Heart left ventricle (tissue), 16 donors: ENCODE data around the gene PSMF1. TPM values are rescaled to one million over a fixed set of nuclear protein-coding genes. Genes with fewer than 3 reads are reported as not detected.

ENCODE experiments used
- ATAC-seq, 4 donors: fragments of 200-7000 bp; cut with Tn5 transposase; one replicate each; pipeline ENCODE4 v1.9.1; 2020 to 2022; ENCODE audit warnings: moderate library complexity in 4 of 4, mild to moderate bottlenecking in 3 of 4, moderate number of reproducible peaks in 1 of 4
- DNase-seq, 5 donors: peaks; one replicate each; pipeline ENCODE4 v3.0.0-alpha.2; 2020
- H3K27ac ChIP-seq, 12 donors: fragments of 200-600 bp; sonication (generic) in 4 of 12; one replicate each; pipeline versions ENCODE4 v1.5.0 to v1.8.0; 2016 to 2022; ENCODE audit warnings: mild to moderate bottlenecking in 2 of 12
- H3K27me3 ChIP-seq, 9 donors: fragments of 200-600 bp; sonication (generic) in 2 of 9; one replicate each; pipeline versions ENCODE4 v1.5.1 to v1.8.0; 2016 to 2022; ENCODE audit warnings: mild to moderate bottlenecking in 3 of 9
- H3K36me3 ChIP-seq, 9 donors: fragments of 200-600 bp; sonication (generic) in 2 of 9; one replicate each; pipeline versions ENCODE4 v1.5.0 to v1.8.0; 2018 to 2022; ENCODE audit warnings: mild to moderate bottlenecking in 2 of 9
- H3K4me1 ChIP-seq, 12 donors: fragments of 200-600 bp; sonication (generic) in 4 of 12; one replicate each; pipeline versions ENCODE4 v1.5.0 to v1.8.0; 2016 to 2022; ENCODE audit warnings: mild to moderate bottlenecking in 3 of 12
- H3K4me3 ChIP-seq, 12 donors: fragments of 200-600 bp; sonication (generic) in 4 of 12; one replicate each; pipeline versions ENCODE4 v1.5.0 to v1.8.0; 2017 to 2022; ENCODE audit warnings: mild to moderate bottlenecking in 9 of 12, moderate library complexity in 4 of 12
- H3K9me3 ChIP-seq, 12 donors: fragments of 200-600 bp; sonication (generic) in 4 of 12; one replicate each; pipeline versions ENCODE4 v1.5.0 to v1.8.0; 2016 to 2022; ENCODE audit warnings: mild to moderate bottlenecking in 1 of 12
- CTCF ChIP-seq, 12 donors: fragments of 200-600 bp; sonication (generic) in 4 of 12; IDR thresholded peaks; one replicate each; pipeline versions ENCODE4 v1.5.0 to v1.8.0; 2018 to 2022; ENCODE audit warnings: antibody characterized with exemption in 12 of 12, mild to moderate bottlenecking in 5 of 12
- POLR2A ChIP-seq, 2 donors: fragments of 450-650 bp; IDR thresholded peaks; one replicate each; pipeline ENCODE4 v1.6.1; 2017; ENCODE audit warnings: antibody characterized with exemption in 2 of 2, mild to moderate bottlenecking in 2 of 2, moderate library complexity in 2 of 2
- WGBS, 4 donors: extraction: QIAGEN DNeasy Blood & Tissue Kit in 2 of 4; methylation state at CpG; one replicate each; pipeline versions ENCODE4 v1.1.5 to v1.1.7; 2013 to 2018; 5-methylcytosine and 5-hydroxymethylcytosine counted together
- intact Hi-C, 10 donors: fragments of 100-400 bp; cut with DNase I; formaldehyde crosslinking; loops; one replicate each; pipeline versions ENCODE4 v1.11.1 to v1.14.2; 2022
- polyA plus RNA-seq, 2 donors: library from polyadenylated mRNA; stranded (reverse); fragments of 200-250 nt; gene quantifications; one replicate each; pipeline ENCODE4 v1.2.3, GENCODE V29; 2013
- total RNA-seq, 9 donors: library from RNA; depleted of rRNA in 2 of 9; stranded (reverse); fragments of >200 nt in 2 of 9; fragmentation: NEBNext Ultra II Directional in 3 of 9; extraction: Animal tissue kit (Norgen Biotek cat#: 25700) in 3 of 9; gene quantifications; one replicate each; pipeline versions ENCODE4 v1.1.0 to v1.2.4, GENCODE V29; 2016 to 2023
- donor health status: ischemic (EF 13 %, LVEDD 7.1; RV severe dilation, severe dysfunction).
- donor health status: healthy with polysubstance abuse.
- donor health status: DM: no; HTN: yes; CAD: no.
- donor health status: DM: no; HTN: no; CAD: no.
- donor health status: ischemic (EF 25% LVEDD 6.9; RV normal size, moderate dysfunction).
- donor health status: ischemic (EF 25% LVEDD 5.7; RV mildly dilated, moderate dysfunction).
- donor health status: healthy.
- donor health status: DM: yes; HTN: yes; CAD: no.
- donor health status: ischemic (EF 35%, LVEDD 5.7; RV mildly dilated, moderate dysfunction).
- donor health status: nonischemic (EF 11% LVEDD 7.7; RV severe dilation, severe dysfunction).
- donor health status: DM: yes; HTN: yes; CAD: no.
- donor health status: PGD.
- donor health status: ischemic (EF 29% LVEDD 5.4; RV normal size, mild dysfunction).
- donor health status: nonischemic (EF 23%, LVEDD 6.1; RV moderate dilation, normal function).

The PSMF1 gene
- total and polyA plus RNA-seq, 11 donors = 24.6 to 184 (median 133) TPM

- Histone ChIP-seq H3K36me3 (peaks cover 4 to 99% (median 91%) of the 10 kb centered on the region in 9 donors), H3K4me3 (no peak overlapping the region), H3K27me3 (no peaks in the 10 kb centered on the region), H3K4me1 (peaks cover 0 to 12% (median 0%) of the 10 kb centered on the region in 12 donors), H3K9me3 (no peaks in the 10 kb centered on the region), H3K27ac (peak overlapping the region in 1 of 12 donors; percentile 18)
- TF ChIP-seq POLR2A (IDR thresholded peaks at IDR 0.05) (no peak), CTCF (IDR thresholded peaks at IDR 0.05) (no peak)
- DNase-seq = no peak
- intact Hi-C loops = no loop called here
- no peak for ATAC-seq
- WGBS, 4 donors = 79 to 86% (median 84%) methylated on average over 1 of the region's 1 CpG
Observed at GRCh38 chr20:1166948-1167720, 48.7 kb downstream of the PSMF1 start.

GRCh38 chr20:1169224-1169623 lies 50.8 kb downstream of the PSMF1 start:
- no peaks in the 10 kb centered on the region for H3K9me3 ChIP-seq
- no peak for DNase-seq
- H3K27me3 ChIP-seq = no peaks in the 10 kb centered on the region
- H3K4me3 ChIP-seq = no peak overlapping the region
- H3K27ac ChIP-seq = no peak overlapping the region
- no peaks in the 10 kb centered on the region for H3K4me1 ChIP-seq
- H3K36me3 ChIP-seq = peaks cover 4 to 98% (median 90%) of the 10 kb centered on the region in 9 donors
- WGBS, 4 donors = 94 to 97% (median 96%) methylated on average over 5 of the region's 5 CpGs
- intact Hi-C loops = no loop called here
- no peak for ATAC-seq
- TF ChIP-seq POLR2A (IDR thresholded peaks at IDR 0.05) (no peak), CTCF (IDR thresholded peaks at IDR 0.05) (no peak)

GRCh38 chr20:1171461-1172093 lies 53.2 kb downstream of the PSMF1 start:
- Histone ChIP-seq H3K36me3 (peaks cover 0 to 85% (median 77%) of the 10 kb centered on the region in 9 donors), H3K27me3 (no peaks in the 10 kb centered on the region), H3K9me3 (no peaks in the 10 kb centered on the region), H3K27ac (no peak overlapping the region), H3K4me1 (no peaks in the 10 kb centered on the region), H3K4me3 (no peak overlapping the region)
- DNase-seq (no peak), ATAC-seq (peak in 2 of 4 donors; percentile 38 to 44)
- no peak for TF ChIP-seq CTCF (IDR thresholded peaks at IDR 0.05)
- no peak for TF ChIP-seq POLR2A (IDR thresholded peaks at IDR 0.05)
- WGBS, 4 donors = 57 to 59% (median 58%) methylated on average over 4 of the region's 4 CpGs; no CpG with 5 or more reads in 1 of the 4 donors
- intact Hi-C loops = no loop called here

- Histone ChIP-seq H3K9me3 (no peaks in the 10 kb centered on the region), H3K4me1 (no peaks in the 10 kb centered on the region), H3K27ac (no peak overlapping the region), H3K36me3 (peaks cover 0 to 67% (median 57%) of the 10 kb centered on the region in 9 donors), H3K4me3 (no peak overlapping the region), H3K27me3 (no peaks in the 10 kb centered on the region)
- ATAC-seq (no peak), DNase-seq (no peak)
- TF ChIP-seq CTCF (IDR thresholded peaks at IDR 0.05) = no peak
- TF ChIP-seq POLR2A (IDR thresholded peaks at IDR 0.05) = no peak
- intact Hi-C loops = no loop called here
- WGBS, 4 donors = 77 to 83% (median 80%) methylated on average over 4 of the region's 4 CpGs
Observed at GRCh38 chr20:1173698-1174097, 55.3 kb downstream of the PSMF1 start.
